ENCODE data around the gene NDRG4. TPM values are rescaled to one million over a fixed set of nuclear protein-coding genes. Genes with fewer than 3 reads are reported as not detected.

NDRG4 gene
- total and polyA plus RNA-seq, 2 donors (not counting 3 experiments of a cell fraction or from before 2014, with no cell fraction given): 35.8 to 74.3 TPM

GRCh38 chr16:58533751-58534470, 34.0 kb downstream of the NDRG4 start:
- FAIRE-seq: no peak
- H3K9ac ChIP-seq (replicated peaks; ENCODE audit: extremely low read depth, insufficient read depth, low read length): no peak overlapping the region
- TF ChIP-seq POLR2AphosphoS5 (IDR thresholded peaks at IDR 0.05; ENCODE audit: insufficient read depth, low read depth, low read length) (no peak), JUN (IDR thresholded peaks at IDR 0.05; ENCODE audit: borderline replicate concordance, insufficient read depth, insufficient read length, low read depth) (no peak), MYC (IDR thresholded peaks at IDR 0.05; ENCODE audit: low read depth, low read length) (no peak), MAX (IDR thresholded peaks at IDR 0.05; ENCODE audit: insufficient read depth, insufficient read length) (no peak), GATA2 (IDR thresholded peaks at IDR 0.05; ENCODE audit: insufficient read depth, insufficient read length, low read depth, low read length) (no peak), POLR2A (IDR thresholded peaks at IDR 0.05; ENCODE audit: low read depth, low read length) (no peak), FOS (IDR thresholded peaks at IDR 0.05; ENCODE audit: borderline replicate concordance, insufficient read depth, low read length) (no peak)
- dilution Hi-C loops (cut with MboI; ENCODE audit: extremely low pct_ligation_motif_present, low sequenced_read_pairs): no loop called here
- no peaks in the 10 kb centered on the region for H3K9me3 ChIP-seq (replicated peaks; ENCODE audit: control insufficient read depth, insufficient read depth, low read length)
- H3K4me1 ChIP-seq (ENCODE audit: control insufficient read depth, extremely low read depth, insufficient read depth, low read length): no peaks in the 10 kb centered on the region
- H3K27me3 ChIP-seq (ENCODE audit: control insufficient read depth in 2 of 2, insufficient read depth in 2 of 2, low read length in 2 of 2): no peaks in the 10 kb centered on the region
- BruUV-seq (replicated peaks): no TSS peak
- no peak for DNase-seq (ENCODE audit: low read depth, low spot score)
- H3K36me3 ChIP-seq (ENCODE audit: control insufficient read depth in 2 of 2, extremely low read depth in 1 of 2, insufficient read depth in 2 of 2, low read length in 2 of 2): peaks cover 37 to 52% of the 10 kb centered on the region in 2 experiments
- intact Hi-C loops (cut with micrococcal nuclease): no loop called here
- no peaks in the 10 kb centered on the region for H3K79me2 ChIP-seq (ENCODE audit: control insufficient read depth, insufficient read depth, low read length)
- H3K27ac ChIP-seq (ENCODE audit: insufficient read depth, low read depth, low read length): no peak overlapping the region
- no peak overlapping the region for H3K4me3 ChIP-seq (replicated peaks in 1 of 3; ENCODE audit: insufficient read depth in 1 of 3, low read depth in 1 of 3, low read length in 3 of 3)
- H3K4me2 ChIP-seq (ENCODE audit: insufficient read depth, low read length): no peak overlapping the region
- H4K20me1 ChIP-seq (replicated peaks; ENCODE audit: control insufficient read depth, extremely low read depth, insufficient read depth, low read length): no peaks in the 10 kb centered on the region
- ChIA-PET CTCF (interaction anchor here (1.1 kb wide), 1 partner anchor 22 kb away, joined by 3 read pairs; no protein-coding TSS in a partner anchor), POLR2A (no interaction called here)
- no peaks in the 10 kb centered on the region for H3K9me1 ChIP-seq (replicated peaks; ENCODE audit: control insufficient read depth, extremely low read depth, insufficient read depth, low read length)
- no peak overlapping the region for H2AFZ ChIP-seq (ENCODE audit: low read depth, low read length)

- CTCF ChIA-PET: no interaction called here
- H3K36me3 ChIP-seq (ENCODE audit: control insufficient read depth in 2 of 2, extremely low read depth in 1 of 2, insufficient read depth in 2 of 2, low read length in 2 of 2): peaks cover 42 to 54% of the 10 kb centered on the region in 2 experiments
- dilution Hi-C loops (cut with MboI; ENCODE audit: extremely low pct_ligation_motif_present, low sequenced_read_pairs): no loop called here
These were observed 35.2 kb downstream of the NDRG4 start for GRCh38 chr16:58535100-58535499.

More at GRCh38 chr16:58535100-58535499, 35.2 kb downstream of the NDRG4 start:
- intact Hi-C loops (cut with micrococcal nuclease): no loop called here
- no peak for DNase-seq (ENCODE audit: low read depth, low spot score)
- H2AFZ ChIP-seq (ENCODE audit: low read depth, low read length): no peak overlapping the region
- H3K27ac ChIP-seq (ENCODE audit: insufficient read depth, low read depth, low read length): no peak overlapping the region
- H3K4me3 ChIP-seq (replicated peaks in 1 of 3; ENCODE audit: insufficient read depth in 1 of 3, low read depth in 1 of 3, low read length in 3 of 3): no peak overlapping the region
- H3K79me2 ChIP-seq (ENCODE audit: control insufficient read depth, insufficient read depth, low read length): no peaks in the 10 kb centered on the region
- H3K4me2 ChIP-seq (ENCODE audit: insufficient read depth, low read length): no peak overlapping the region
- no peaks in the 10 kb centered on the region for H3K9me1 ChIP-seq (replicated peaks; ENCODE audit: control insufficient read depth, extremely low read depth, insufficient read depth, low read length)
- no peaks in the 10 kb centered on the region for H4K20me1 ChIP-seq (replicated peaks; ENCODE audit: control insufficient read depth, extremely low read depth, insufficient read depth, low read length)
- no peak for FAIRE-seq
- no peaks in the 10 kb centered on the region for H3K4me1 ChIP-seq (ENCODE audit: control insufficient read depth, extremely low read depth, insufficient read depth, low read length)
- no peak overlapping the region for H3K9ac ChIP-seq (replicated peaks; ENCODE audit: extremely low read depth, insufficient read depth, low read length)
- no peaks in the 10 kb centered on the region for H3K9me3 ChIP-seq (replicated peaks; ENCODE audit: control insufficient read depth, insufficient read depth, low read length)
- TF ChIP-seq GATA2 (IDR thresholded peaks at IDR 0.05; ENCODE audit: insufficient read depth, insufficient read length, low read depth, low read length): no peak
- POLR2A ChIA-PET: no interaction called here
- H3K27me3 ChIP-seq (ENCODE audit: control insufficient read depth in 2 of 2, insufficient read depth in 2 of 2, low read length in 2 of 2): no peaks in the 10 kb centered on the region
- no TSS peak for BruUV-seq (replicated peaks)

Data from endothelial cell of umbilical vein (primary cell).